Measurements from ENCODE around the gene IKBKE.

Gene IKBKE

GRCh38 chr1:206516728-206516990 lies 46.4 kb downstream of the IKBKE start:
- DNase-seq: no peak

DNA sequence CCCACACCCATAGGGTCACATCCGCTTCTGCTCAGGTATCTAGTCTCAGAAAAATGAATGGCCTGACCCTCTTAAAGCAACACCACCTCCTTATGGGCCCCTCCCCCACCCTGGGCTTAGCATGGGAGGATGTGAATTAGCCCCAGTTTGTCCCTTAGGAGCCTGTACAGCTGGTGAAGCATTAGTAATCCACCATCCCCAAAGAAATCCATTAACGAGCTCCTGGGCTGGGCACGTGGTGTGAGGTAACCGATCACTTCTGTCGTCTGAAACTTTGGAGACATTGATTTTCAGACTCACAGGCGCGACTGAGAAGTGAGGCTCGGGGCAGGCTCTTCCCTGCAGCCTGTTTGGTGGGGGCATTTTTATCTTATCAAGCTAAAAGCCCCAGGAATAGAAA lies 47.5 kb downstream of the IKBKE start:
- DNase-seq: no peak

GRCh38 chr1:206518206-206518605 lies 47.9 kb downstream of the IKBKE start:
- no peak for DNase-seq

GRCh38 chr1:206518743-206519142 lies 48.5 kb downstream of the IKBKE start:
- DNase-seq: no peak

- no peak for DNase-seq
Observed at GRCh38 chr1:206521127-206521526, 50.9 kb downstream of the IKBKE start.

GRCh38 chr1:206521694-206522402 lies 51.6 kb downstream of the IKBKE start:
- no peak for DNase-seq

DNA sequence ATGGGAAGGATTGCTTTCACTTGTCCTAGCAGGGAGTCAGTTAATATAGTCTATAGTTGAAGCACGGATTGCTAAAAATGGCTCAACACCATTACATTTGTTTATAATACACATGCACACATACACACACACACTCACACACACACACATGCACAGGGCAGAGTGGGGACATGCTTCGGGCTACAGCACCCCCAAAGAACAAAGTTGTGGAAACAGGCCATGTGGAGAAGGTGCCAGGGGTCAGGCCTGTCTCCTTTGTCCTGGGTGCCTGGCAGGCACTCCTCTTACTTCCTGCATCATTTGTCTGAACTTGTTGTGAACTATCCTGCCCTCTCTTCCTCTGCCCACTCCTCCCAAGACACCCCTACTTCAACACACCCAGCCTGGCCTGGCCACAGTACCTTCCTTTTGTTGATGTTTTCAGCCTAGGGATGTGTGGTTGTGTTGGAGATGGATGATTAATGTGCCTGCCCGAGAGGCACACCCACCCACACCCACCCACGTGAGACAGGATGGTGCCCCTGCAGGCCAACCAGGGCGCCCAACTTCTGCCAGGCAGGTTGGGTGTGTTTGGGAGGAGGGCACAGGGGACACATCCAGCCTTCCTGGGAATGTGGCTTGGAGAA lies 54.6 kb downstream of the IKBKE start:
- DNase-seq: no peak

DNA sequence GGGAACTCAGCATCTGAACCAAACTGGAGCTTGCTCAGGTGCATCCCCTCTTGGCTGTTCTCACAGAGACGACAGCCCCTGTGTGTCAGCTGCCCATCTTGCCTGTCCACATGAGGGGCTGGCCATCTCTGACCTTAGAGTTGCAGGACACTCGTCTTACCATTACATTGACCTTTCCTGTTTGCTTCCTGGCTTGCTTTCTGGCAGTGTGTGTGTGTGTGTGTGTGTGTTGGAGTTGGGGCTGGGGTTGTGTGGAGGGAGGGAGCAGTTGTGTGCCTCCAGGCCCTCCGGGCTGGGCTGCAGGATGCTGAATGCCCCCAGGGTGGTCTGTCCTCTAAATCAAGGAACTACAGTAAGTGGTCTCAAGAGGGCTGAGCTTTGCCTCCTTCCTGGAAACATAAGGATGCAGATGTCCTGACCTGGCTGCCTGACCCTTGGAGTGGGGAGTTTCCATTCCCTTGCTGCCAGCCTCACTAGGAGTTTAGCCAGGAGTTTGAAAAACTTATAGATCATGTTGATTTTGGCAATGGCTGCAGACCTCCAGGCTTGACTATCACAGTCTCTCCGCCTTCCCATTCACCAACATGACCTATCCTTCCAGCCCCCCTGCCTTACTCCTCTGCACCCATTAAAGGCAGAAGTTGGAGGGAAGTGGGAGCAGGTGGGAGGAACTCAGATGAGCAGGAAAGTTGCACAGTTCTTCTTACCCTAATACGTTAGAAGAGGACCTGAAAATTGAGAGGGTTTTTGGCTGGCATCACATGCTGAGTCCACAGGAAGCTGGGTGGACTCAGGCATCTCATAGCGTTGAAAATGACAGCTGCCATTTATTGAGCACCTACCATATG lies 56.0 kb downstream of the IKBKE start:
- no peak for DNase-seq

GRCh38 chr1:206529425-206529824 lies 59.1 kb downstream of the IKBKE start:
- DNase-seq: no peak

DNA sequence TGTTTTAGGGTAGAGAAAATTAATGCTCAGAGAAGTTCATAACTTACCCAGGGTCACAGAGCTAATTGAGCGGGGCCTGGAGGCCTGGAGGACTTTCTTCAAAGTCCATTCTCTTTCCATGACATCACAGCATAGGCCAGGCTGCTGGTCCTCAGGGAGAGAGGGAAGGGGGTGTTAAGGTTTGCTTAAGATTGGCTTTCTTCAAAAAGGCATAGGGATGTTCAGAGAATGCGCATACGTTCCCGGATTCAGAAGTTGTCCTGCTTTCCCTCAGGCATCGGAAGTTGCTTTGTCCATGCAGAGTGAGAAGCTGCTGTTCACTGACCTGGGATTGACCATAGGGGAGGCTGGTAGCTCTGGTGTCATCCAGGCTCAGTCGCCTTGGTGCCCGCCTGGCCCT lies 62.1 kb downstream of the IKBKE start:
- no peak for DNase-seq

DNA sequence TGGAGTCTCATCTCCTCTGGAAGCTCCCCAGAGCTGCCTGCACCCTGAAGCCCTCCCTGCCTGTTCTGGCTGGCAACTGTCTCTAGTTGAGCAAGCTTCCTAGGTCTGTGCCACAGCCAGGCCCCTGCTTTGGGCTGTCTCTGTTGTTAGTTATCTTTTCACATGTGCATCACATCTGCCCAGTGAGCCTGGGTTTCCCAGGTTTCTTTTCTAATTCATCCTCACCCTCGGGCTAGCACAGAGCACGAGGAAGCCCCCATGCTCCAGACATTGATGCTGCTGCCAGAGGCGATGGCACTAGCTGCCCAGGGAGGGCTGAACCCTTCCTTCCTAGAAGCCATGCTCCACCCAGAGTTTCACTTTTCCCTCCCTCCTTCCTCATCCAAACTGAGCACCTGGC lies 64.3 kb downstream of the IKBKE start:
- DNase-seq: no peak

DNA sequence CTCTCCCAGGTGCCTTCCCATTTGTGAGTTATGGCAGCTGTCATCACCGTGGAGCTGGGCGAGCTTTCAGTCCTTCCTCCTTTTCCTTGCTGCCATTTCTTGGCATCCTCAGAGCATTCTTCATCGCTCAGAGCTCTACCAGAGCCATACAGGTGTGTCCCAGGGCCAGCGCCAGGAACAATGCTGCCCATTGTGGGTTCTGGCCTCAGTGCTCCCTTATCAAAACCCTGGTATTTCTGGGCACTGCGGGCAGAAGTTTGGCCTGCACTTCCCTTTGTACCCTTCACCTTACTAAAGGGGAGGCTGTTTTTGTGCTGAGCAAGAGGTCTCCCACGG lies 65.5 kb downstream of the IKBKE start:
- no peak for DNase-seq

GRCh38 chr1:206537141-206537540 lies 66.9 kb downstream of the IKBKE start:
- DNase-seq: no peak

- DNase-seq: no peak
Observed at GRCh38 chr1:206538086-206538770, 68.0 kb downstream of the IKBKE start.

DNA sequence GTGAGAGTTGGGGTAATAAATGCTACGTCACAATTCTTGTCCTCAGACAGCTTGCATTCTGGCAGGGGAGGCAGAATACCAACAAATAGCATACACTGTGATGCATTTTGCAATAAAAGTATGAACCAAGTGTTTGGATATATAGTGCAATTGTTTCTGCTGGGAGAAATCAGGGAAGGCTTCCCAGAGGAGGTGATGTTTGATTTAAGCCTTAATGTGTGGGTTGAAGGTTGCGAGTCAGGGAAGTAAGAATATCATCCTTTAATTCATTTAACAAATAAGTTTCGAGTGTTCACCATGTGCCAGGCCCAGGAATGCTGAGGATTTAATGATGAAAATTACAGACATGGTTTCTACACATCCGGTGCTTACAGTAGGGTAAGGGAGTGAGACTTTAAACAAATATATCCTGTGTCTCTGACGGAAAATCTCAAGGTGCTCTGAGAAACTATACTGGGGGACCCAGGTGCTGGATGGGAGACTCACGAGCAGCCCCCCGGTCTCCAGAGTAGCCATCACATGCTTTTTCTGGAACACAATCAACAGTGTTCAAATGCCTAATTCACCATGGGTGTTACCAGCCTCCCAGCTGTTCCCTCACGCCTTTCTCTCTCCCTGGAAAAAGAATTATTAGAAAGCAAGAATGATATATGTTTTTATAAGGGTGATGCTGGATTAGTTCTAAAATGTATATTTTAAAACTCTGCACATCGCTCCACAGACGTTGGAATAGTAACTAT lies 68.8 kb downstream of the IKBKE start:
- no peak for DNase-seq

- no peak for DNase-seq
Observed at GRCh38 chr1:206540044-206540780, 69.9 kb downstream of the IKBKE start.

DNA sequence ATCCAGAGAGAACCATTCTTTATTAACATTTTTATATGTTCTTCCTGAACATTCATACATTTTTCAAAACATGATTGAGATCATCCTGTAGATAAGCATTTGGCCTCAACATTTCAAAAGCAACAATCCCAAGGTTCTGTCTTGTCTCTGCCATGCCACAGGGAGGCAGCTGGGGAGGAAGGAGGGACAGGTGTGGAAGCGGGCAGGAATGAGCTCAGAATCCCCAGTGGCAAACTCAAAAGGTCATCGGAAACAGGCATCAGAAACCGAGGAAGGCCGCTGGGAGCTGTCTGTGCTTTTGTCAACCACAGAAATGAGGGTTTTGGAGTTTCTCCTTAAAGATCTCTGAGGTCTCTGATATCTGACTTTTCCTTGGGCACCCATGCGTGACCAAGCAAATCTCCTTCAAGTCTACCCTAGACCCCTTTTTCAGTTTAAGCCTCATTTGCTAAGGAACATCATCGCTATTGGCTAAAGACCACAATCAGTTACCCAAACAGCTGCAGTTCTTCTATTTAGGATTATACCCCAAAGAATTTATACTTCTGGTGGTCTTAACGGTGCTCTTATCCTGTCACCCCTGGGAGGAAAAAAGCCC lies 71.1 kb downstream of the IKBKE start:
- no peak for DNase-seq

DNA sequence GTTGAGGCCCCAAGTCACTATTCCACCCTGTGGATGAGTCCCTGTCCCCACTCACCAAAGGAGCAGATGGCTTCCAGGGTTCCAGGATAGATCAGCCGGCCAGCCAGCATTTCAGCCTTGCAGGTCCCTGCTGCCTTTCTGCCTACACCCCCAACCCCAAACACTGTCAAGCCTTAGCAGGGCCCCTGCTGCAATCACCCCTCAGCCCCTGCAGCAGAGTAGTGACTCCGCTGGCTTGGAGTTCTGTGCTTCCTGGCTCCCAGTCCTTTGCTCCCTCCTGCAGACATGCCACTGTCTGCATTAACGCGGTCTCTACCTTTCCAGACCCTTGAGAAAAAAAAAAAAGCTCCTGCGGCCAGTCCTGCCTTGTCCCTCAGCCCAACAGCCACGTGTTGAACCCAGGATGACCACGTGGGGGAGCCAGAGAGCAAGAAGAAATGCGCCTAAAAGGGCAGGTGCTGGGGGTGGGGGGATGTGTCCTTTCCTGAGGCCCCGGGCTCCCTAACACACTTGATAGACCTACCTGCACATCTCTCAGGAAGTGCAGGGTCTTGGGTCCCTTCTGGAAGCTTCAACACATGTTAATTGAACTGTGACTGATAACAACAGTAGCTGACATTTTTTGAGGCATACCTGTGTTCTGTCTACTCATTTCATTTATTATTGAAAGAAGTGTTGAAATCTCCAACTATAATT lies 74.4 kb downstream of the IKBKE start:
- DNase-seq: peak; percentile 87

- no peak for DNase-seq
Observed at GRCh38 chr1:206545351-206545750, 75.1 kb downstream of the IKBKE start.

Measured in stimulated activated CD4-positive, alpha-beta T cell treated with anti-CD3 and anti-CD28 coated beads, Interleukin-15, amount 100 ng/mL, for 24 hours (primary cell).